K562 (cell line): Measurements from ENCODE around the gene SERPING1. TPM values are rescaled to one million over a fixed set of nuclear protein-coding genes. Genes with fewer than 3 reads are reported as not detected.

ENCODE experiments used
- ATF1 ChIP-seq, 2 experiments: fragments of 450-650 bp in 1 of 2; IDR thresholded peaks; 2 replicates each; pipeline ENCODE4 v1.6.1; 2016; ENCODE audit warnings: missing compliant biosample characterization in 1 of 2, missing genetic modification characterization in 1 of 2
- CREB5 ChIP-seq: fragments of 250-450 bp; sonication (Bioruptor Pico); IDR thresholded peaks from 2 replicates; pipeline ENCODE4 v1.5.0; 2020; ENCODE audit warnings: mild to moderate bottlenecking
- FOXP1 ChIP-seq: sonication (generic); formaldehyde crosslinking; IDR thresholded peaks from 2 replicates; pipeline ENCODE4 v1.8.0; 2022; ENCODE audit warnings: mild to moderate bottlenecking, missing genetic modification reagents
- GABPB2 ChIP-seq: fragments of 250-450 bp; sonication (Bioruptor Pico); conservative IDR thresholded peaks from 2 replicates; pipeline ENCODE4 v1.5.1; 2021; ENCODE audit warnings: mild to moderate bottlenecking
- IFI16 ChIP-seq: fragments of 250-450 bp; sonication (Bioruptor Pico); IDR thresholded peaks from 2 replicates; pipeline ENCODE4 v2.1.2; 2022; ENCODE audit warnings: mild to moderate bottlenecking, inconsistent platforms
- KDM1A ChIP-seq, 2 experiments: fragments of 450-650 bp; IDR thresholded peaks; 2 replicates each; pipeline ENCODE4 v1.6.1; 2016; ENCODE audit warnings: mild to moderate bottlenecking in 2 of 2
- MLLT1 ChIP-seq, 2 experiments: fragments of 450-650 bp; IDR thresholded peaks; 2 replicates each; pipeline ENCODE4 v1.6.1; 2016
- MTA2 ChIP-seq: fragments of 450-650 bp; IDR thresholded peaks from 2 replicates; pipeline ENCODE4 v1.6.1; 2016; ENCODE audit warnings: low read depth
- MYC ChIP-seq, 2 experiments: fragments of 250-450 bp in 1 of 2; sonication (Bioruptor Pico) in 1 of 2; IDR thresholded peaks; 2 replicates each; pipeline versions ENCODE4 v1.5.1 to v1.6.1; 2012 to 2021; ENCODE audit warnings: low read depth in 2 of 2, borderline replicate concordance in 1 of 2, improper control_type of control experiment in 1 of 2, low read length in 1 of 2, mild to moderate bottlenecking in 1 of 2, moderate library complexity in 1 of 2
- RCOR1 ChIP-seq, 2 experiments: IDR thresholded peaks; 2 replicates each; pipeline ENCODE4 v1.6.1; 2012; ENCODE audit warnings: low read depth in 2 of 2, low read length in 2 of 2, borderline replicate concordance in 1 of 2, improper control_type of control experiment in 1 of 2
- SMAD1 ChIP-seq: fragments of 150-350 bp; IDR thresholded peaks from 2 replicates; pipeline ENCODE4 v1.6.1; 2014; ENCODE audit warnings: low read length, low read depth; ENCODE audit not compliant: partially characterized antibody
- SMARCA5 ChIP-seq: fragments of 450-650 bp; IDR thresholded peaks from 2 replicates; pipeline ENCODE4 v1.6.1; 2016
- SMC3 ChIP-seq: conservative IDR thresholded peaks from 2 replicates; pipeline ENCODE4 v1.6.1; 2011; ENCODE audit warnings: low read depth, low read length, improper control_type of control experiment; ENCODE audit not compliant: insufficient read depth
- SP1 ChIP-seq: sonication (generic); formaldehyde crosslinking; IDR thresholded peaks from 2 replicates; pipeline ENCODE4 v1.8.1; 2022; ENCODE audit warnings: mild to moderate bottlenecking, missing genetic modification reagents
- SRSF3 ChIP-seq: fragments of 200-400 bp; formaldehyde crosslinking; IDR thresholded peaks from 2 replicates; pipeline ENCODE4 v1.6.1; 2016; ENCODE audit warnings: mild to moderate bottlenecking, low read length, moderate library complexity; ENCODE audit not compliant: insufficient read depth
- SUPT5H ChIP-seq: fragments of 450-650 bp; IDR thresholded peaks from 2 replicates; pipeline ENCODE4 v1.6.1; 2016
- ZBTB11 ChIP-seq, 3 experiments: fragments of 200-800 bp in 1 of 3; fragments of 250-450 bp in 1 of 3; fragments of 450-650 bp in 1 of 3; sonication (Bioruptor Pico) in 1 of 3; sonication (Bioruptor generic) in 1 of 3; formaldehyde crosslinking in 1 of 3; IDR thresholded peaks; 2 replicates each; pipeline versions ENCODE4 v1.6.1 to v1.8.0; 2016 to 2022; ENCODE audit warnings: mild to moderate bottlenecking in 2 of 3, missing genetic modification characterization in 2 of 3, missing compliant biosample characterization in 1 of 3, moderate library complexity in 1 of 3
- ZNF263 ChIP-seq: sonication (generic); formaldehyde crosslinking; IDR thresholded peaks from 2 replicates; pipeline ENCODE4 v1.8.0; 2022; ENCODE audit warnings: mild to moderate bottlenecking, missing genetic modification reagents, borderline replicate concordance
- ZNF589 ChIP-seq: fragments of 200-800 bp; sonication (Bioruptor generic); IDR thresholded peaks from 2 replicates; pipeline ENCODE4 v1.6.1; 2016; ENCODE audit warnings: low read depth, missing genetic modification characterization, missing compliant biosample characterization
- ZNF75A ChIP-seq: fragments of 450-650 bp; formaldehyde crosslinking; IDR thresholded peaks from 2 replicates; pipeline ENCODE4 v1.4.0; 2020; ENCODE audit warnings: mild to moderate bottlenecking
- ZSCAN29 ChIP-seq: fragments of 450-650 bp; IDR thresholded peaks from 2 replicates; pipeline ENCODE4 v1.6.1; 2017
- polyA plus RNA-seq, 8 experiments: library from polyadenylated mRNA; depleted of rRNA in 4 of 8; stranded (reverse) in 5 of 8; unstranded in 3 of 8; fragments of >200 nt; fragmentation: Nextera tagmentation in 2 of 8; fragmentation: Illumina TruSeq in 1 of 8; extraction: Ambion mirVana in 2 of 8; extraction: Trizol in 1 of 8; gene quantifications; 2 replicates each; pipeline versions ENCODE4 v1.2.1 to v1.2.3, GENCODE V29; 2011 to 2014; ENCODE audit warnings: inconsistent platforms in 1 of 8, missing spikeins in 1 of 8
- total RNA-seq, 7 experiments: library from RNA; depleted of rRNA in 6 of 7; stranded (reverse); fragments of >200 nt in 6 of 7; fragmentation: Illumina TruSeq in 2 of 7; extraction: Trizol in 2 of 7; gene quantifications; 2 replicates each; pipeline versions ENCODE4 v1.2.1 to v1.2.3, GENCODE V29; 2011 to 2021; ENCODE audit warnings: low replicate concordance in 1 of 7

SERPING1 gene
- total and polyA plus RNA-seq, 9 of the 15 experiments (the other 6 are each of a cell fraction or from before 2014, with no cell fraction given), result 0.10 to 1.00 (median 0.21) TPM; not detected in 2

- TF ChIP-seq ZBTB11 (CRISPR knock-in tag; IDR thresholded peaks at IDR 0.05) (peak in 1 of 3 experiments; percentile 35; a peak in 2 of 6 replicates), SMC3 (0 out of 2 replicates have a peak, but pooled peaks have one; percentile 8), SRSF3 (no peak), ZSCAN29 (peak; percentile 88), SMARCA5 (peak; percentile 73; the same call in 1 of the 2 replicates), ATF1 (CRISPR knock-in tag; IDR thresholded peaks at IDR 0.05) (no peak), ATF1 (tag; IDR thresholded peaks at IDR 0.05) (no peak; the same call in none of the 2 replicates), MTA2 (no peak), KDM1A (IDR thresholded peaks at IDR 0.05) (no peak), IFI16 (CRISPR knock-in tag) (no peak), FOXP1 (CRISPR knock-in tag) (no peak), MYC (IDR thresholded peaks at IDR 0.05; ENCODE audit: low read depth, low read length) (peak; percentile 58), MYC (CRISPR knock-in tag; IDR thresholded peaks at IDR 0.05; ENCODE audit: borderline replicate concordance, low read depth) (no peak), ZNF263 (CRISPR knock-in tag) (0 out of 2 replicates have a peak, but pooled peaks have one; percentile 39), ZNF75A (CRISPR knock-in tag) (no peak), RCOR1 (IDR thresholded peaks at IDR 0.05; ENCODE audit: borderline replicate concordance in 1 of 2, low read depth in 2 of 2, low read length in 2 of 2) (no peak), ZNF589 (CRISPR knock-in tag) (no peak), SMAD1 (no peak), MLLT1 (IDR thresholded peaks at IDR 0.05) (peak in 1 of 2 experiments; percentile 39; a peak in 1 of 4 replicates), SUPT5H (no peak), SP1 (CRISPR knock-in tag) (peak; percentile 83), GABPB2 (no peak), CREB5 (CRISPR knock-in tag) (no peak)
Measured at GRCh38 chr11:57567515-57568329, 29.8 kb upstream of the SERPING1 start, which contains the start of gene UBE2L6 (continued).
